Endothelial cell of umbilical vein (primary cell): ENCODE results near the gene HSPA8. TPM values are rescaled to one million over a fixed set of nuclear protein-coding genes. Genes with fewer than 3 reads are reported as not detected.

Experiments used
- BruUV-seq: library from RNA; stranded (reverse); fragments of 400-500 nt; replicated peaks from 2 replicates; lab custom pipeline; 2021; lab: Mats Ljungman, UMichigan
- CTCF ChIA-PET: fragments of 300-600, 350-600 bp; sonication (Branson Sonifier 250); formaldehyde crosslinking; loops from one replicate; lab custom pipeline; 2021; ENCODE audit warnings: antibody characterized with exemption, inconsistent platforms; lab: Charles Lee
- POLR2A ChIA-PET: fragments of 300-600, 350-600 bp; sonication (Branson Sonifier 250); formaldehyde crosslinking; loops from one replicate; lab custom pipeline; 2021; ENCODE audit warnings: antibody characterized with exemption, inconsistent platforms; lab: Charles Lee
- DNase-seq: peaks from one replicate; pipeline ENCODE4 v3.0.0-alpha.2; 2011; ENCODE audit warnings: low read depth, low spot score
- FAIRE-seq: peaks from 2 replicates; lab custom pipeline; 2011; peaks lifted over from hg19 to GRCh38; lab: Jason Lieb, UNC
- H2AFZ ChIP-seq: 2 replicates; pipeline ENCODE4 v1.6.0; 2012; ENCODE audit warnings: low read depth, low read length, control low read depth, inconsistent platforms
- H3K27ac ChIP-seq: 2 replicates; pipeline ENCODE4 v1.5.1; 2011; ENCODE audit warnings: low read depth, mild to moderate bottlenecking, control low read depth, low read length, moderate library complexity; ENCODE audit not compliant: insufficient read depth
- H3K27me3 ChIP-seq, 2 experiments: 2 replicates each; pipeline versions ENCODE4 v1.6.0 to v1.6.1; 2011; ENCODE audit warnings: low read length in 2 of 2, mixed read lengths in 1 of 2; ENCODE audit not compliant: control insufficient read depth in 2 of 2, insufficient read depth in 2 of 2
- H3K36me3 ChIP-seq, 2 experiments: 2 replicates in 1 of 2; 3 replicates in 1 of 2; pipeline ENCODE4 v1.5.1; 2011; ENCODE audit warnings: low read length in 2 of 2, mild to moderate bottlenecking in 1 of 2, moderate library complexity in 1 of 2; ENCODE audit not compliant: control insufficient read depth in 2 of 2, insufficient read depth in 2 of 2; ENCODE audit errors: extremely low read depth in 1 of 2
- H3K4me1 ChIP-seq: 3 replicates; pipeline ENCODE4 v1.5.1; 2011; ENCODE audit warnings: mild to moderate bottlenecking, low read length; ENCODE audit not compliant: control insufficient read depth, insufficient read depth; ENCODE audit errors: extremely low read depth
- H3K4me2 ChIP-seq: 2 replicates; pipeline ENCODE4 v1.6.1; 2011; ENCODE audit warnings: low read length, control low read depth, mixed read lengths; ENCODE audit not compliant: insufficient read depth
- H3K4me3 ChIP-seq, 3 experiments: fragments of 200-600 bp in 1 of 3; sonication (generic), shearing (Covaris generic) in 1 of 3; replicated peaks in 1 of 3; 2 replicates each; pipeline ENCODE4 v1.5.1; 2011 to 2016; ENCODE audit warnings: control low read depth in 3 of 3, low read length in 3 of 3, mild to moderate bottlenecking in 2 of 3, inconsistent platforms in 1 of 3, low read depth in 1 of 3, moderate library complexity in 1 of 3; ENCODE audit not compliant: insufficient read depth in 1 of 3
- H3K79me2 ChIP-seq: 2 replicates; pipeline ENCODE4 v1.6.0; 2012; ENCODE audit warnings: low read length, inconsistent platforms; ENCODE audit not compliant: control insufficient read depth, insufficient read depth
- H3K9ac ChIP-seq: replicated peaks from 2 replicates; pipeline ENCODE3; 2011; ENCODE audit warnings: low read length, control low read depth; ENCODE audit not compliant: insufficient read depth; ENCODE audit errors: extremely low read depth
- H3K9me1 ChIP-seq: replicated peaks from 3 replicates; pipeline ENCODE4 v1.6.0; 2011; ENCODE audit warnings: mild to moderate bottlenecking, low read length; ENCODE audit not compliant: control insufficient read depth, insufficient read depth; ENCODE audit errors: extremely low read depth
- H3K9me3 ChIP-seq: replicated peaks from 2 replicates; pipeline ENCODE4 v1.5.1; 2012; ENCODE audit warnings: low read length, inconsistent platforms; ENCODE audit not compliant: control insufficient read depth, insufficient read depth
- H4K20me1 ChIP-seq: replicated peaks from 2 replicates; pipeline ENCODE3; 2011; ENCODE audit warnings: mild to moderate bottlenecking, low read length; ENCODE audit not compliant: control insufficient read depth, insufficient read depth; ENCODE audit errors: extremely low read depth
- EZH2 ChIP-seq: IDR thresholded peaks from 2 replicates; pipeline ENCODE4 v1.6.1; 2012; ENCODE audit warnings: borderline replicate concordance, low read depth, mild to moderate bottlenecking, moderate library complexity, low read length, inconsistent platforms; ENCODE audit not compliant: severe bottlenecking
- FOS ChIP-seq: IDR thresholded peaks from 2 replicates; pipeline ENCODE4 v1.6.1; 2011; ENCODE audit warnings: mild to moderate bottlenecking, low read length, moderate library complexity, borderline replicate concordance; ENCODE audit not compliant: insufficient read depth
- GATA2 ChIP-seq: IDR thresholded peaks from 2 replicates; pipeline ENCODE4 v1.7.0; 2011; ENCODE audit warnings: low read depth, mild to moderate bottlenecking, moderate library complexity, mixed read lengths, low read length; ENCODE audit not compliant: insufficient read length, insufficient read depth
- JUN ChIP-seq: IDR thresholded peaks from 2 replicates; pipeline ENCODE4 v1.6.1; 2011; ENCODE audit warnings: borderline replicate concordance, low read depth; ENCODE audit not compliant: insufficient read length, insufficient read depth
- POLR2A ChIP-seq: IDR thresholded peaks from 2 replicates; pipeline ENCODE4 v1.6.1; 2012; ENCODE audit warnings: low read depth, mild to moderate bottlenecking, control low read depth, low read length
- POLR2AphosphoS5 ChIP-seq: IDR thresholded peaks from 2 replicates; pipeline ENCODE4 v1.6.1; 2012; ENCODE audit warnings: low read depth, mild to moderate bottlenecking, control low read depth, low read length, moderate library complexity; ENCODE audit not compliant: insufficient read depth
- dilution Hi-C: fragments of 300-500 bp; cut with MboI; formaldehyde crosslinking; loops from one replicate; pipeline ENCODE4 v1.15.0; 2019; ENCODE audit warnings: low sequenced_read_pairs; ENCODE audit not compliant: extremely low pct_ligation_motif_present
- intact Hi-C: fragments of 100-400 bp; cut with micrococcal nuclease; formaldehyde crosslinking; loops from one replicate; pipeline ENCODE4 v1.10.0; 2022
- polyA plus RNA-seq, 4 experiments: library from polyadenylated mRNA; depleted of rRNA in 3 of 4; stranded (reverse) in 3 of 4; unstranded in 1 of 4; fragments of >200 nt; gene quantifications; 2 replicates each; pipeline versions ENCODE4 v1.2.1 to v1.2.3, GENCODE V29; 2011 to 2012; ENCODE audit warnings: missing spikeins in 1 of 4
- total RNA-seq: library from RNA; stranded (reverse); gene quantifications from 2 replicates; pipeline ENCODE4 v1.2.3, GENCODE V29; 2021
- TF ChIP-seq, protein P1 (sequence below), 2 donors: IDR thresholded peaks; 1 replicate in 1 of 2; 2 replicates in 1 of 2; pipeline ENCODE4 v1.5.1; 2011; ENCODE audit warnings: low read length in 2 of 2, mild to moderate bottlenecking in 2 of 2, moderate library complexity in 2 of 2, control low read depth in 1 of 2, inconsistent platforms in 1 of 2, low read depth in 1 of 2; ENCODE audit not compliant: insufficient read depth in 1 of 2; ENCODE audit errors: extremely low read depth in 1 of 2
- TF ChIP-seq, protein P2 (sequence below): IDR thresholded peaks from 2 replicates; pipeline ENCODE4 v1.6.1; 2011; ENCODE audit not compliant: insufficient read depth, insufficient read length

HSPA8 gene
- total and polyA plus RNA-seq, 2 donors (not counting 3 experiments of a cell fraction or from before 2014, with no cell fraction given): 1,383 to 1,728 TPM

DNA sequence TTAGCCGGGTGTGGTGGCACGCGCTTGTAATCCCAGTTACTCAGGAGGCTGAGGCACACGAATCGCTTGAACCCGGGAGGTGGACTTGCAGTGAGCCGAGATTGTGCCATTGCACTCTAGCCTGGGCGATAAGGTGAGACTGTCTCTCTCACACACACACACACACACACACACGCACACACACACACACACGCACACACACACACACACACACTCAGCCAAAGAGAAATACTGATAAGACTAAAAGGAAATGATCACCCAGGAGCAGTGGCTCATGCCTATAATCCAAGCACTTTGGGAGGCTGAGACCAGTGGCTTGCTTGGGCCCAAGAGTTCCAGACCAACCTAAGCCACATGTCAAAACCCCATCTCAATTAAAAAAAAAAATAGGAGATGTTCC lies 20.8 kb downstream of the HSPA8 start:
- no peak for FAIRE-seq
- TF ChIP-seq POLR2AphosphoS5 (no peak), JUN (no peak)
- TF ChIP-seq, protein P1, sequence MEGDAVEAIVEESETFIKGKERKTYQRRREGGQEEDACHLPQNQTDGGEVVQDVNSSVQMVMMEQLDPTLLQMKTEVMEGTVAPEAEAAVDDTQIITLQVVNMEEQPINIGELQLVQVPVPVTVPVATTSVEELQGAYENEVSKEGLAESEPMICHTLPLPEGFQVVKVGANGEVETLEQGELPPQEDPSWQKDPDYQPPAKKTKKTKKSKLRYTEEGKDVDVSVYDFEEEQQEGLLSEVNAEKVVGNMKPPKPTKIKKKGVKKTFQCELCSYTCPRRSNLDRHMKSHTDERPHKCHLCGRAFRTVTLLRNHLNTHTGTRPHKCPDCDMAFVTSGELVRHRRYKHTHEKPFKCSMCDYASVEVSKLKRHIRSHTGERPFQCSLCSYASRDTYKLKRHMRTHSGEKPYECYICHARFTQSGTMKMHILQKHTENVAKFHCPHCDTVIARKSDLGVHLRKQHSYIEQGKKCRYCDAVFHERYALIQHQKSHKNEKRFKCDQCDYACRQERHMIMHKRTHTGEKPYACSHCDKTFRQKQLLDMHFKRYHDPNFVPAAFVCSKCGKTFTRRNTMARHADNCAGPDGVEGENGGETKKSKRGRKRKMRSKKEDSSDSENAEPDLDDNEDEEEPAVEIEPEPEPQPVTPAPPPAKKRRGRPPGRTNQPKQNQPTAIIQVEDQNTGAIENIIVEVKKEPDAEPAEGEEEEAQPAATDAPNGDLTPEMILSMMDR (IDR thresholded peaks at IDR 0.05; ENCODE audit: extremely low read depth in 1 of 2, insufficient read depth in 1 of 2, low read depth in 1 of 2, low read length in 2 of 2): no peak

GRCh38 chr11:123040111-123040432 lies 21.9 kb downstream of the HSPA8 start:
- BruUV-seq: no TSS peak
- Histone ChIP-seq H3K79me2 (no peaks in the 10 kb centered on the region), H3K9me1 (no peaks in the 10 kb centered on the region), H3K27ac (no peak overlapping the region), H3K4me1 (no peaks in the 10 kb centered on the region), H3K9me3 (no peaks in the 10 kb centered on the region), H3K36me3 (no peaks in the 10 kb centered on the region), H3K9ac (no peak overlapping the region), H2AFZ (no peak overlapping the region), H3K4me3 (no peak overlapping the region), H3K4me2 (no peak overlapping the region), H4K20me1 (no peaks in the 10 kb centered on the region), H3K27me3 (no peaks in the 10 kb centered on the region)
- FAIRE-seq (no peak), DNase-seq (no peak)
- intact Hi-C loops (no loop called here), dilution Hi-C loops (no loop called here)
- CTCF ChIA-PET: interaction anchor here (0.7 to 1.8 kb wide), 4 partner anchors 13 to 411 kb away, joined by 3 to 4 read pairs (median 3); no protein-coding TSS in a partner anchor
- TF ChIP-seq POLR2AphosphoS5: no peak
- TF ChIP-seq JUN: no peak
- no peak for TF ChIP-seq EZH2
- no peak for TF ChIP-seq POLR2A
- TF ChIP-seq FOS: no peak
- TF ChIP-seq, protein P2, sequence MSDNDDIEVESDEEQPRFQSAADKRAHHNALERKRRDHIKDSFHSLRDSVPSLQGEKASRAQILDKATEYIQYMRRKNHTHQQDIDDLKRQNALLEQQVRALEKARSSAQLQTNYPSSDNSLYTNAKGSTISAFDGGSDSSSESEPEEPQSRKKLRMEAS: no peak
- no peak for TF ChIP-seq GATA2
- POLR2A ChIA-PET: interaction anchor here (0.9 kb wide), 1 partner anchor 14 kb away, joined by 5 read pairs; no protein-coding TSS in a partner anchor

More for the DNA sequence above, 20.8 kb downstream of the HSPA8 start:
- intact Hi-C loops: no loop called here
- no peak overlapping the region for H3K4me2 ChIP-seq
- CTCF ChIA-PET: no interaction called here
- H3K27me3 ChIP-seq: no peaks in the 10 kb centered on the region
- dilution Hi-C loops: no loop called here
- no peak overlapping the region for H2AFZ ChIP-seq
- POLR2A ChIA-PET: no interaction called here
- DNase-seq: no peak
- no peak overlapping the region for H3K9ac ChIP-seq
- no peaks in the 10 kb centered on the region for H3K9me3 ChIP-seq
- no peaks in the 10 kb centered on the region for H3K9me1 ChIP-seq
- H3K4me3 ChIP-seq: no peak overlapping the region
- H3K4me1 ChIP-seq: no peaks in the 10 kb centered on the region
- H3K79me2 ChIP-seq: no peaks in the 10 kb centered on the region
- H3K36me3 ChIP-seq: no peaks in the 10 kb centered on the region
- BruUV-seq: no TSS peak
- H4K20me1 ChIP-seq: no peaks in the 10 kb centered on the region
- no peak overlapping the region for H3K27ac ChIP-seq
